Stimulated activated CD8-positive, alpha-beta memory T cell treated with anti-CD3 and anti-CD28 coated beads, Interleukin-4, amount 100 ng/mL, for 48 hours (primary cell): ENCODE data around the gene TMEM140.
"Not testable (repeated sequence)": the region's sequence is repeated elsewhere in the genome, so short reads cannot be mapped to it uniquely, and the experiment has no call there.

Experiments
- DNase-seq: peaks from one replicate; pipeline ENCODE4 v3.0.0-alpha.2; 2020

TMEM140 gene

GRCh38 chr7:135197343-135197742, 49.5 kb downstream of the TMEM140 start:
- DNase-seq, result peak; percentile 10

- DNase-seq, result peak; percentile 22
Measured at GRCh38 chr7:135197906-135198655, 50.2 kb downstream of the TMEM140 start.

- no peak for DNase-seq
Measured at GRCh38 chr7:135199439-135199838, 51.6 kb downstream of the TMEM140 start.

- peak; percentile 5 for DNase-seq
Measured at GRCh38 chr7:135200821-135201331, 53.0 kb downstream of the TMEM140 start.

- no peak for DNase-seq
Measured at GRCh38 chr7:135201350-135201749, 53.5 kb downstream of the TMEM140 start.

GRCh38 chr7:135204341-135204749, 56.5 kb downstream of the TMEM140 start:
- no peak for DNase-seq

GRCh38 chr7:135204876-135205275, 57.0 kb downstream of the TMEM140 start:
- no peak for DNase-seq

- no peak for DNase-seq
Measured at GRCh38 chr7:135205850-135206249, 58.0 kb downstream of the TMEM140 start.

GRCh38 chr7:135206941-135207391, 59.1 kb downstream of the TMEM140 start:
- DNase-seq, result no peak

GRCh38 chr7:135207406-135208101, 59.7 kb downstream of the TMEM140 start:
- no peak for DNase-seq

GRCh38 chr7:135208102-135208793, 60.4 kb downstream of the TMEM140 start:
- no peak for DNase-seq

GRCh38 chr7:135209225-135209834, 61.5 kb downstream of the TMEM140 start:
- no peak for DNase-seq

GRCh38 chr7:135210888-135211178, 63.0 kb downstream of the TMEM140 start:
- no peak for DNase-seq

- DNase-seq, result peak; percentile 96
Measured at GRCh38 chr7:135211179-135211945, 63.5 kb downstream of the TMEM140 start, which contains the start of gene WDR91. Gene WDR91 (minus strand): TSS chr7:135211526. CDS start chr7:135211502, 24 bp downstream.

- not testable (repeated sequence) for DNase-seq
Measured at GRCh38 chr7:135211946-135212685, 64.2 kb downstream of the TMEM140 start.

- DNase-seq, result no peak
Measured at GRCh38 chr7:135213831-135214230, 66.0 kb downstream of the TMEM140 start.

- DNase-seq, result no peak
Measured at GRCh38 chr7:135215180-135215579, 67.3 kb downstream of the TMEM140 start.

- no peak for DNase-seq
Measured at GRCh38 chr7:135215698-135216097, 67.8 kb downstream of the TMEM140 start.
